HPDE6-E6E7 (cell line): ENCODE measurements around the gene PTPRS.

ENCODE experiments used
- DNase-seq: peaks from one replicate; pipeline ENCODE4 v3.0.0; 2011; ENCODE audit warnings: missing footprints; ENCODE audit errors: extremely low spot score

Gene PTPRS

DNA sequence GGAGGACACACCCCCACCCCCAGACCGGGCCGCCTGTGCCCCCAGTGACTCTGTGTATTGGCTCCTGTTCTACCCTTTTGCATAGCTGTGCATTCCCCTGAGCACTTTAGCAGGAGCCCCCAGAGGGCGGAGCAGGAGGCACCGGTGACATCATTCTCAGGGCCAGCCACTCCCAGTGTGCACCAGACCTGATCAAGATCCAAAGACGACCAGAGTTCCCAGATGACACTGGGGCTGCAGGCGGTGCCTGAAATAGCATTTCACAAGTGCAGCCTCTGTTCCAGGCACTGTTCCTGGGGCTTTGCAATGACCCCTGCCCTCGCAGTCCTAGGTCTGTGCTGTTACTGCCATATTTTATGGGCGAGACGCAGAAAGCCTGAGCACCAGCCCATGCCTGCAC is 14.5 kb upstream of the PTPRS start:
- no peak for DNase-seq

- no peak for DNase-seq
Observed at GRCh38 chr19:5354403-5354802, 13.8 kb upstream of the PTPRS start.

- no peak for DNase-seq
Observed at GRCh38 chr19:5352229-5352763, 11.7 kb upstream of the PTPRS start.

DNA sequence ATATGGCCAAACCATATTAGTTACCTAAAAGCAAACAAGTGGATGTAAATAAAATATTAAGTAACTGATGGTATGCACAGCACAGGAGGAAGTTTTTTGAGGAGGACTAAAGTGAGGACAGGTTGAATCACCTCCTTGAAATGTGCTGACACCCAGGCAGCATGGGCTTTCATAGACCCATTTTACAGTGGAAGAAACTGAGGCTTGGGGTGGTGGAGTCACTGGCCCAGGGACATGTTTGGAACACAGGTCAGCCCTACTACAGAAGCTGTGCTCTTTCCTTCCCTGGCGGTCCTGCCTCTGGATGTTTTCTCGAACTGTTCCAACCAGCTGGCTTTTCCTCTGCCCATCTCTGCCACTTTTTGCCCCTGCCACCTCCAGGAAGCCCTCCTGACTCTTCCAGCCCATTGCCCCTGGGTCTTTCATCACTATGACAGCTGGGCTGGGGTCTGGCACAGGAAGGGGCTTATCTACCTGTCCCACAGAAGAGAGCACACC is 11.2 kb upstream of the PTPRS start:
- no peak for DNase-seq

DNA sequence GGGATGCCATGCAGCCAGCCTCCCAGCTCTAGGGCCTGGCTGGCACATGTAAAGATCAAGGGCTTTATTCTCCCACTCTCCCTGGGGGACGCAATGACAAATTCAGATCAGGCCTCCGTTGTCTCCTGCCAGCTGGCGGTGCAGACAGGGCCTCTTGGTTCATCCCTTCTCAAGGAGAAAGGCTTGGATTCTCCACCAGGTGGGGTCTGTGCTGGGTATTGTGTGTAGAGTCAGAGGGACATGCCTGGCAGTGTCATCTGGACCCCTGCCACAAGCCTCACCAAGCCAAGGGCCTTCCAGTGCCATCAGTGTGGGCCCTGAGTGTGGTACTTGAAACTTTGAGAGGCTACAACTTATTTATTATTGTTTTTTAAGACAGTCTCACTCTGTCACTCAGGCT is 8.4 kb upstream of the PTPRS start:
- DNase-seq: no peak

DNA sequence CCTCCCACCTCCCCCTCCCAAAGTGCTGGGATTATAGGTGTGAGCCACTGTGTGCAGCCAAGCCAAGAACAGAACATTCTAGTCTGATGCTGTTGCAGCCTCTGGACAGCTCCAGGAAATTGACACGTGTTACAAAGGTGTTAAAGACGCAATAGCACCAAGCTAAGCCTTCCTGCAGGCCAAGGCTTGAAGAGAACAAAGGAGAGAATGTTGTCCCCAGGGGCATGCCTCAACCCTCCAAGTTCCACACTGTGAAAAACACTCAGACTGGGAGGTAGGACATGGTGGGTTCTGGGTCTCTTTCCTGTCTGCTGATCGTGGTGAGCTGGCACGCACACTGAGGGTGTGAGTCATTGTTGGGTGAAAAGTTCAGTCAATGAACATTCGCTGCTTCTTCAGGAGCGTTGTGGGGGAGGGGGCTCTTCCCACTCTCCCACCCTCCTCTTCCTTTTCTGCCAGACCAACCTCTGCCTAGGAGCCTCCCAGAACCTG is 5.3 kb upstream of the PTPRS start:
- DNase-seq: peak; percentile 40

DNA sequence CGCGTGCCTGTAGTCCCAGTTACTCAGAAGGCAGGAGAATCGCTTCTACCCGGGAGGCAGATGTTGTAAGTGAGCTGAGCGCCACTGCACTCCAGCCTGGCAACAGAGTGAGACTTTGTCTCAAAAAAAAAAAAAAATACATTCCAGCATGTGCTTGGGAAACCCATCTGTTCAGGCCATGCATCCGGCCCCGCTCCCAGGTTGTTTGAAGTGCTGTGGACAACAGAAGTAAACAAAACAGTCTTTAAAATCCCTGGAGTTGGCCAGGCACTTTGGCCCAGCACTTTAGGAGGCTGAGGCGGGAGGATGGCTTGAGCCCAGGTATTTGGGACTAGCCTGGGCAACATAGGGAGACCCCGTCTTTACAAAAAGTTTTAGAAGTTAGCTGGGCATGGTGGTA is 3.2 kb upstream of the PTPRS start:
- DNase-seq: no peak

GRCh38 chr19:5342573-5343201 is 2.1 kb upstream of the PTPRS start:
- no peak for DNase-seq

GRCh38 chr19:5341981-5342380 is 1.4 kb upstream of the PTPRS start:
- no peak for DNase-seq

GRCh38 chr19:5341448-5341820 is 822 bp upstream of the PTPRS start:
- DNase-seq: no peak

GRCh38 chr19:5339950-5340636 is 519 bp downstream of the PTPRS start:
- DNase-seq: no peak

GRCh38 chr19:5339198-5339949 is 1.2 kb downstream of the PTPRS start:
- no peak for DNase-seq

DNA sequence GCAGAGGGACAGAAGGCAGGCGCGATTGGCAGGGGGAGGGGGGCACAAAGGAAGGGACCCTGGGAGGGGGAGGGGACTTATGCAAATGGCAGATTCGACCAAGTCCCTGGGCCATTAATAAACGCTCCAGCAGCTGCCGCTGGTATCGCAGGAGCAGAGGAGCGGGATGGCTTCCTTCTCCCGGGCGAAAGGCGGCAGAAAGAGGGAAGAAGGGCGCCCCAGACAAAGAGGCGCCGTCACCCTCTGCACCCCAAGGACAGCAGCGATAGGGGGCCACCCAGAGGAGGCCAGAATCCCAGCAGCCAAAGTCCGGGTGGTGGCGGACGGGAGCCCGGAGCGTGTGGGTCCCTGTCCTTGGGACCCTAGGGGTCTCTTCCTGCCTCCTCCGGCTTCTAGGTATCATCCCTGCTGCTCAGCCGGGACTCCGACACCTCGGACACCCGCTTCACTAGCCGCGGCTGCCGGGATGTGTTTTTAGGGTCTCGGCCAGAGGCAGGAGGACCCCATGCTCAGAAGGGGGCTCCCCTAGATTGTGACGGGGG is 1.9 kb downstream of the PTPRS start:
- DNase-seq: no peak

DNA sequence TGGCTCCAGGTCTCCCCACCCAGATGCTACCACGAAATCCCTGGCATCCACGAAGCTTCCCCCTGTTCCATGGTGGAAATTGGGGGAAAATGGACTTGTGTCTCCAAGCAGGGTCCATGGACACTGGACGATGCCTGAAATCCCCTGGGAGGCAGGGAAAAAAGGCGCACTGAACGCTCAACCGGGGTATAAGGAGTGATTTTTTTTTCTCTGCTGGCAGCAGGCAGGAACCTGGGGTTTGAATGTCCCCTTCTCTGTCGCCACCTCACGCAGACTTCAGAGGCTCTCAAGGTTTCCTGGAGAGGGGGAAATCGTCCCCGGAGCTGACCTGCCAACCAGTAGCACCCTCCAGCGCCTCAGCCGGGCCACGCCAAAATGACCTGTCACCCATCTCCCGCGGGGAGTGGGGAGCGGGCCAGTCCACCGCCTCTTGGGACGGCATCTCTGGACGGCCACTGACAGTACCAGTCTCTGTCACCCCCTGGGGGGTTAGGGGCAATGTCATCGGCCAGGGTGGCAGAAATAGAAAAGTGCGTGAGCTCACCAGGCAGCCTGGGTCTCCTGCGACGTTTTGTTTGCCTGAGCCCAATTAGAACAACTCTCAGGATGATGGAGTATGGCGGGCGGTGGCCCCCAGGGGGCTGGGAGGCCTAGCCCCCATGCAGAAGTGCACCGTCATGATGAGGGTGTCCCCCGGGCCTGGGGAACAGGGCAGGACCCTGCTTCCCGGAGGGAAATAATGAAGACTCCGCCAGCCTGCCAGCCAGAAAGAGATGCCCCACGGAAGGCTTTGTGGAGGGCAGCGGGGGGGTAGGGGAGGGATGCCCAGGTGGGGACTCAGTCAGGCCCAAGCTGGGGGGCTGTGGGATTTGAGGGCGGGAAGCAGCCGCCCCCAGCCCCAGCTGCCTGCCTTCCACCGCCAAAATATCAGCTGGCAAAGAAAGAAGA is 2.6 kb downstream of the PTPRS start:
- DNase-seq: no peak

DNA sequence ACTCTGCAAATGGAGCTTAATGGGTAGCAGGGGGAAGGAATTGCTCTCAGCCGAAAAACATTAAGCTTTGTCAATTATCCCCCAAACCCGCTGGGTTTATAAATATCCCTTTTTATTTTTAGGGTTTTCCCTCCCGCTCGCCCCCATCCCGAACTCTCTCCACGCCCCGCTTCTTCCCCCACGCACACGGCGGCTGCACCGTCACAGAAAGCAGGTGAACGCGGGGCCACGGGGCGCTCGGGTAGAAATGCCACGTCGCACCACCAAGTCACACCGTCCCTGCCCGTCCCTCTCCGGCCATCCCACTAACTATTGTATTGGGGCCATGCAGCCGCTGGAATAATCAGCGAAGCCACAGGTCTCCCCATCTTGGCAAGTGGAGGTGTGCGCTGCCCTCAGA is 3.5 kb downstream of the PTPRS start:
- DNase-seq: no peak

DNA sequence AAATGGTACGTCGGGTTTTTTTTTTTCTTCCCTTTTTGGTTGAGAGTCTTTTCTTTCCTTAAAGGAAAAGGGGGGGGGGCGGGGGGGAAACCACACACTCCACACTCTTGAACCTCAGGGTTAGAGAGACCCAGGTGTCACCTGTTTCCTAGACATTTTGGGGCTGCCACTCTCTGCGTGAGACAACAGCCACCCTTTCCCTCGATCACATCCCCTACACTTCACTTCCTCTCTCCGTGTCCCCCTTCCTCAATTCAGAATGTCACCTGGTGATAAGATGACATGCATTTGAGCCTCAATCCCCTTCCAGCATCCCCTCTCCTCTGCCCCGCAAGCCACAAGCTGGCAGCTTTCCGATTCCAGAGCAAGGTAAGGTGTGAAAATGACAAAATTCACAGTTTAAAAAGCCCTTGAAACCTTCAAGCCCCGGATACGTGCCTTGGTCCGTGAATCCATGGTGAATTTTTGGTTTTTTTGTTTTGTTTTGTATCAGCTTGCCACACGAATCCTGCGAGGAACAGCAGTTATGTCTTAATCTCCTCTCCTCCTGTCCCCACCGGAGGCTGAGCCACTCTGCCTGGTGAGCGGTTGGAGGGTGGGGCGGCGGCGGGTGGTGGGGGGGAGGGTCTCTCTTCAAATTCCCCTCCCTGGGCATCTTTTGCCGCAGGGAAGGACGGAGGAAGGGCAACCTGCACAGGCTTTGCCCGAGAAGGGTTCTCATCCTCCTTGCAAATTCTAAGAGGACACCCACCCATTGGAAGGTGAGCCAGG is 4.2 kb downstream of the PTPRS start:
- no peak for DNase-seq

DNA sequence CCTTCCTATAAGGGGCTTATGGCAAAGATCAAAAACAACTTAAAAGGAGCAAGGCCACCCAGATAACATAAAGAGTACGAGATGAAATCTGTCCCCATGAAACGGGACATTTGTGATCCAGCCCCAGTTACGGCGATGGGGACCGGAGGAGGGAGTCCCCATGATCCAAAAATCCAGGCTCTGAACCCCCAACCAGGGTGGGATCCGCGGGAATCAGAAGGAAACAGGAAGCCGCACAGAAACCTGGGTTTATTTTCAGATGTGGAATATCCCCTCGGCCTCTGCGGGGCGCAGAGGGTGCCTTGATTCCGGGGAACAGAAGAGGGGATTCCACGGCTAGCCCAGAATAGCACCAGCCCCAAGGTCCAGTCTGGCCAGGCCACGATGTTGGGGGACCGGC is 5.0 kb downstream of the PTPRS start:
- no peak for DNase-seq

- no peak for DNase-seq
Observed at GRCh38 chr19:5334824-5335500, 5.7 kb downstream of the PTPRS start.

DNA sequence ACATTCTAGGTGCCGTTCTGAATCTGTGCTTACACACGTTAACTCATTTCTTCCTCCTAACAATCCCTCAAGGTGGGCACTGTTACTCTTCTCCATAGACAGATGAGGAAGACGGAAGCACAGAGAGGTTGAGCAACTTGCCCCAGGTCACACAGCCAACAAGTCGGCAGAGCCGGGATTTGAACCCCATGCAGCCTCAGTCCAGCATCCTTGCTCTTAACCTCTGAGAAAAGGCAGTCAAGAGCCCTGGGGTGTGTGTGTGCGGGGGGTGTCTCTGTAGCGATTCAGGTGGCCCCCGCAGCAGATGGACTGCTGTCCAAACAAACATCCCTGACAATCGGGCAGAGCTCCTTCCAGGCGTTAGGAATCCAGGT is 6.3 kb downstream of the PTPRS start:
- DNase-seq: no peak
